Small intestine (tissue), 7 donors: ENCODE data around the gene REPS2. TPM values are rescaled to one million over a fixed set of nuclear protein-coding genes. Genes with fewer than 3 reads are reported as not detected.

Source experiments
- DNase-seq, 2 donors: peaks; one replicate each; pipeline versions ENCODE4 v3.0.0 to v3.0.0-alpha.2; 2013
- FAIRE-seq: peaks from 2 replicates; lab custom pipeline; 2012; peaks lifted over from hg19 to GRCh38; lab: Jason Lieb, UNC
- H3K27ac ChIP-seq, 3 donors: one replicate each; pipeline ENCODE4 v1.5.1; 2013; ENCODE audit warnings: low read length in 2 of 3, mild to moderate bottlenecking in 2 of 3, control low read depth in 1 of 3, inconsistent platforms in 1 of 3, low read depth in 1 of 3, moderate library complexity in 1 of 3
- H3K27me3 ChIP-seq, 3 donors: one replicate each; pipeline ENCODE4 v1.6.1; 2013; ENCODE audit warnings: low read length in 3 of 3, inconsistent platforms in 1 of 3; ENCODE audit not compliant: control insufficient read depth in 3 of 3, insufficient read depth in 3 of 3
- H3K36me3 ChIP-seq, 3 donors: one replicate each; pipeline ENCODE4 v1.6.1; 2013; ENCODE audit warnings: low read length in 3 of 3, inconsistent platforms in 1 of 3, low read depth in 1 of 3, mild to moderate bottlenecking in 1 of 3, moderate library complexity in 1 of 3; ENCODE audit not compliant: control insufficient read depth in 3 of 3, insufficient read depth in 2 of 3
- H3K4me1 ChIP-seq, 3 donors: one replicate each; pipeline ENCODE4 v1.6.1; 2013; ENCODE audit warnings: low read length in 2 of 3, inconsistent platforms in 1 of 3, low read depth in 1 of 3, mild to moderate bottlenecking in 1 of 3, moderate library complexity in 1 of 3; ENCODE audit not compliant: control insufficient read depth in 3 of 3, insufficient read depth in 2 of 3
- H3K4me3 ChIP-seq, 3 donors: one replicate each; pipeline ENCODE4 v1.5.1; 2013; ENCODE audit warnings: low read length in 3 of 3, control low read depth in 1 of 3, inconsistent platforms in 1 of 3, low read depth in 1 of 3, mild to moderate bottlenecking in 1 of 3, moderate library complexity in 1 of 3
- H3K9me3 ChIP-seq, 2 donors: one replicate each; pipeline ENCODE4 v1.6.1; 2013; ENCODE audit warnings: low read depth in 1 of 2, low read length in 1 of 2; ENCODE audit not compliant: control insufficient read depth in 2 of 2, insufficient read depth in 1 of 2
- WGBS, 3 donors: extraction: QIAGEN DNeasy Blood & Tissue Kit; methylation state at CpG; one replicate each; pipeline ENCODE4 v1.1.7; 2013; 5-methylcytosine and 5-hydroxymethylcytosine counted together
- polyA plus RNA-seq, 4 donors: library from polyadenylated mRNA; stranded (reverse) in 3 of 4; unstranded in 1 of 4; fragments of 200-250 nt in 3 of 4; fragments of 120-200 nt in 1 of 4; gene quantifications; one replicate each; pipeline versions ENCODE4 v1.2.1 to v1.2.3, GENCODE V29; 2013
- donor health status: healthy with polysubstance abuse.
- donor health status: control.
- donor health status: control.
- donor health status: Bipolar disorder and iron deficiency.
- donor health status: healthy.

REPS2 gene
- polyA plus RNA-seq, 4 donors: 1.3 to 8.3 (median 3.2) TPM

DNA sequence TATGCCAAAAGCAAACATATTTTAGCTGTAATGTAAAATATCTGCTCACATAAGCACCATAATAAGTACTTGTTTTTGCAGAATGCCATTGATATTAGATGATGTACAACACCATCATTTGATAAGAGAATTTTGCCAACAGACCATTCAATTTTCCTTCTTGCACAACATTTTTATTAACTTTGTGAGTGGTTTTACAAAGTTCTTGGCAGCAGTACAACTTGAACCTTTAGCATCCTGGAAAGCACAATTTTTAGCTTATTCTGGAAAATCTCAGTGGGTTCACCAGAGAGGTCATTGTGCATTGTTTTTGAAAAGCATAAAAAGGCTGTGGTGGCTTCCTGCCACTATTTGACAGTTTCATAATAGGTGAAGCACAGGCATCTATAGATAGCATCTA is 26.4 kb upstream of the REPS2 start:
- Histone ChIP-seq H3K27me3 (no peaks in the 10 kb centered on the region), H3K9me3 (no peaks in the 10 kb centered on the region), H3K27ac (no peak overlapping the region), H3K4me1 (no peaks in the 10 kb centered on the region), H3K4me3 (no peak overlapping the region), H3K36me3 (no peaks in the 10 kb centered on the region)
- DNase-seq: no peak
- no peak for FAIRE-seq

DNA sequence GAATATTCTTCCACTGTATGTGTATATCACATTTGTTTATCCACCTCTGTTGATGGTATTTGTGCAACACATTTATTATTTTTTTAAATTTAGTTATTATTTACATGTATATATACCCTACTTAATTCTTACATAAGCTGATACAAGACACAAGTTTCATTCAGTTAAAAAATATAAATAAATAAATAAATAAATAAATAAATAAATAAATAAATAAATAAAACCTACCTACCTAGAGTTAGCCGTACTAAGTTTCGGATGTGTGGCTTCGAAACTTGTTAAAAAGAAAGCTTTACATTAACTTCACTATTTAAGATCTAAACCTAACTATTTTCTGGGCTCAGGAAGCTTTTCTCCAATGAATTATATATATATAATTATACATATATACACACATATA is 23.3 kb upstream of the REPS2 start:
- 92 to 99% (median 94%) methylated on average over 3 of the region's 3 CpGs for WGBS, 3 donors
- H3K4me1 ChIP-seq: no peaks in the 10 kb centered on the region

DNA sequence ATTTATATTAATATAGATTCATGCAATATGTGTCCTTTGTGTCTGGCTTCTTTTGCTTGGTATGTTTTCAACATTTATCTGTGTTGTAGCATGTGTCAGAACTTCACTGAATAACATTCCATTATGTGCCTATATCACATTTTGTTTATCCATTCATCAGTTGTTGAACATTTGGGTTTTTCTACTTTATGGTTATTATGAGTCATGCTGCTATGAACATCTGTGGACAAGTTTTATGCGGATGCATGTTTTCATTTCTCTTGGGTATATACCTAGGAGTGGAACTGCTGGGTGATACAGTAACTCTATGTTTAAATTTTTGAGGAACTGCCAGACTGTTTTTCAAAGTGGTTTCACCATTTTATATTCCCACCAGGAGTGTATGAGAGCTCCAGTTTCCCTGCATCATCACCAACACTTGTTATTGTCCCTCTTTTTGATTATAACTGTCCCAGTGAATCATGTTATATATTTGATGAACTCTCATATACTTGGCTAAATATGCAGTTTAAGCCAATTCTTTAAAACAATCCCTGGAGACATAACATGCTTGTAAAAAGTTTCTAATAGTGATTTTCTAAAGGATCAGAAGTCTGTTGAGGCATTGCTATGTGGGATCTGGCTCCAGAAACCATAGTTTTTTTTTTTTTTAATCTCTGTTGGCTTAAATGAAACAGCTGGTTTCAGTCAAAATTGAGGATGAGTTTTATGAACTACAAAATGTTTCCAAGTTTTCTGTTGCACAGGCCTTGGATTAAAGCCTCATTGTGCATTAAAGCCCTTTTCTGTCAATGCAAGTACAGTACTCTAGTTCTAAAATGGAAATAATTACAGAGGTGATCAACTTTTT is 21.6 kb upstream of the REPS2 start:
- Histone ChIP-seq H3K27me3 (no peaks in the 10 kb centered on the region), H3K27ac (no peak overlapping the region), H3K9me3 (no peaks in the 10 kb centered on the region), H3K36me3 (no peaks in the 10 kb centered on the region), H3K4me3 (no peak overlapping the region), H3K4me1 (no peaks in the 10 kb centered on the region)
- DNase-seq: no peak
- FAIRE-seq: no peak
- 91 to 100% (median 94%) methylated on average over 1 of the region's 1 CpG for WGBS, 3 donors

More for the DNA sequence above, 23.3 kb upstream of the REPS2 start:
- Histone ChIP-seq H3K36me3 (no peaks in the 10 kb centered on the region), H3K4me3 (no peak overlapping the region), H3K27me3 (no peaks in the 10 kb centered on the region), H3K27ac (no peak overlapping the region), H3K9me3 (no peaks in the 10 kb centered on the region)
- DNase-seq: no peak
- no peak for FAIRE-seq

DNA sequence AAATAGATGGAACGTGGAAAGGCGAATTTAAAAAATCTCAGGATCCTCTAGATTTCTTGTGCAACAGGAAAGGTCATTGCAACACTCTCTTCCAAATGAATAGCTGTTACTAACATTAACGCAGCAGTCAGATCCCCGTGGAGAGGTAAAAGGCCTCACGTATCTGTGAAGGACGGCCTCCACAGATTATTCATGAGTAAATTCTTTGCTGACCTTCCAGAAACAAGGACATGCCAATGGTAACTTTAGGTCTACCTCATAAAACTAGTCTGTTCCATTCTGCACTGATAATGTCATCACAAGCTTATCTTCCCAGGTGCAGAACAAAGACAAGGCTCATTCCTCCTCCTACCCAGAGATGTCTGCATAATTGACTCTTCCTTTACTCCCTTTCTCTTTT is 16.1 kb upstream of the REPS2 start:
- H3K36me3 ChIP-seq: no peaks in the 10 kb centered on the region
- no peaks in the 10 kb centered on the region for H3K4me1 ChIP-seq
- no peak overlapping the region for H3K27ac ChIP-seq
- 70 to 90% (median 86%) methylated on average over 6 of the region's 6 CpGs for WGBS, 3 donors
- FAIRE-seq (no peak), DNase-seq (peak in 1 of 2 donors; percentile 16)
- no peaks in the 10 kb centered on the region for H3K9me3 ChIP-seq
- no peaks in the 10 kb centered on the region for H3K27me3 ChIP-seq
- H3K4me3 ChIP-seq: no peak overlapping the region

DNA sequence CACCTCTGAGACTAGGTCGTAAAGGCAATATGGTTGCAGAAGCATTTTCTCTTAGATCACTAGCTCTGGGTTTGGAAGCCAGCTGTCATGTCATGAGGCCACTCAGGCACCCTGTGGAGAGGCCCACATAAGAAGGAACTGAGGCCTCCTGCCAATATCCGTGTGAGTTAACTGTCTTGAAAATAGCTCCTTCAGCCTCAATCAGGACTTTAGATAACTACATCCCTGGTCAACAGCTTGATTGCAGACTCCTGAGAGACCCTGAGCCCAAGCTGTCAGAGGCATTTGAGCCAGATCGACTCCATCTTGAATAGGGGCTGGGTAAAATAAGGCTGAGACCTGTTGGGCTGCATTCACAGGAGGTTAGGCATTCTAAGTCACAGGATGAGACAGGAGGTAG is 15.1 kb upstream of the REPS2 start:
- H3K27ac ChIP-seq: no peak overlapping the region
- WGBS, 3 donors: 55 to 66% (median 59%) methylated on average over 3 of the region's 3 CpGs
- DNase-seq (no peak), FAIRE-seq (no peak)
- H3K36me3 ChIP-seq: no peaks in the 10 kb centered on the region
- H3K27me3 ChIP-seq: no peaks in the 10 kb centered on the region
- H3K4me1 ChIP-seq: no peaks in the 10 kb centered on the region
- no peak overlapping the region for H3K4me3 ChIP-seq
- H3K9me3 ChIP-seq: no peaks in the 10 kb centered on the region

DNA sequence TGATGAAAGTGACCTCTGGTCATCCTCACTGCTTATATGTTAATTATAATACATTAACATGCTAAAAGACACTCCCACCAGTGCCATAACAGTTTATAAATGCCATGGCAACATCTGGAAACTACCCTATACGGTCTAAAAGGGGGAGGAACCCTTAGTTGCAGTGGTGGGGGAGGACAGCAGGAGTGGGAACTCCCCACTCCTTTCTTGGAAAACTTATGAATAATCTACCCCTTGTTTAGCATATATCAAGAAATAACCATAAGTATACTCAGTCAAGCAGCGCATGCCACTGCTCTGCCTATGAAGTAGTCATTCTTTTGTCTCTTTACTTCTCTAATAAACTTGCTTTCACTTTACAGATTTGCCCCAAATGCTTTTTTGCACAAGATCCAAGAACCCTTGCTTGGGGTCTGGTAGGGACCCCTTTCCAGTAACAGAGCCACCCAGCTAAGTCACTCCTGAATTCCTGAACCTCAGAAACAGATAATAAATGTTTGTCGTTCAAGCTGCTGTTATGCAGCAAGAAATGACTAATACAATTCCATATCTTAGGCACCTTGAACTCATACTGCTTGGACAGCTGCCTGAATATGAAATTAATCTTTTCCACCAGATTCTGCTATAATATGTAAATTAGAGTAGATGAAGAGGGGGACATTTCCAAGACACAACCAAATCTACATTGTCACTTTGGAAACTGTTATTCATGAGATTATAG is 14.4 kb upstream of the REPS2 start:
- no peaks in the 10 kb centered on the region for H3K9me3 ChIP-seq
- no peak overlapping the region for H3K27ac ChIP-seq
- DNase-seq (no peak), FAIRE-seq (peak; percentile 15)
- no peaks in the 10 kb centered on the region for H3K27me3 ChIP-seq
- 48 to 68% (median 53%) methylated on average over 3 of the region's 3 CpGs for WGBS, 3 donors
- H3K4me3 ChIP-seq: no peak overlapping the region
- no peaks in the 10 kb centered on the region for H3K36me3 ChIP-seq
- H3K4me1 ChIP-seq: no peaks in the 10 kb centered on the region

DNA sequence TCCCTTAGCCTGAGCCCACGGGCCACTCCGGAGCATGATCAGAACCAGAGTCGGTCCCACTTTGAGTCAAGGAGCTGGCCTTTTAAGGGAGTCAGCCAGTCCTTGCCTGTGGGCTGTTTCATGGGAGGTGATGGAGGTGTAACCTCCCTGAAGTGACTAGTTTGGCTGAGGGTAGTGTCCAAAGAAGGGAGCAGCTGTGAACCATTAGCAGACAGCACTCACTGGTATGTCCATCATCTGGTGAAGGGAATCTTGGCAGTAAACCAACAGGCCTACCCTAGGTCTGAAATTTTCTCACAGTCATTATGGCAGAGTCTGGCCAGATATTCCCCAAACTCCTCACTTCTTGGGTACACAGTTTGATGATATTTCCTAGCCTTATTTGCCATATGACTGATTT is 12.3 kb upstream of the REPS2 start:
- no peak overlapping the region for H3K27ac ChIP-seq
- no peaks in the 10 kb centered on the region for H3K27me3 ChIP-seq
- H3K4me1 ChIP-seq: no peaks in the 10 kb centered on the region
- FAIRE-seq (no peak), DNase-seq (no peak)
- H3K36me3 ChIP-seq: no peaks in the 10 kb centered on the region
- 75 to 100% (median 85%) methylated on average over 3 of the region's 3 CpGs for WGBS, 3 donors
- peaks cover 0 to under 1% of the 10 kb centered on the region in 2 donors for H3K9me3 ChIP-seq
- H3K4me3 ChIP-seq: no peak overlapping the region

DNA sequence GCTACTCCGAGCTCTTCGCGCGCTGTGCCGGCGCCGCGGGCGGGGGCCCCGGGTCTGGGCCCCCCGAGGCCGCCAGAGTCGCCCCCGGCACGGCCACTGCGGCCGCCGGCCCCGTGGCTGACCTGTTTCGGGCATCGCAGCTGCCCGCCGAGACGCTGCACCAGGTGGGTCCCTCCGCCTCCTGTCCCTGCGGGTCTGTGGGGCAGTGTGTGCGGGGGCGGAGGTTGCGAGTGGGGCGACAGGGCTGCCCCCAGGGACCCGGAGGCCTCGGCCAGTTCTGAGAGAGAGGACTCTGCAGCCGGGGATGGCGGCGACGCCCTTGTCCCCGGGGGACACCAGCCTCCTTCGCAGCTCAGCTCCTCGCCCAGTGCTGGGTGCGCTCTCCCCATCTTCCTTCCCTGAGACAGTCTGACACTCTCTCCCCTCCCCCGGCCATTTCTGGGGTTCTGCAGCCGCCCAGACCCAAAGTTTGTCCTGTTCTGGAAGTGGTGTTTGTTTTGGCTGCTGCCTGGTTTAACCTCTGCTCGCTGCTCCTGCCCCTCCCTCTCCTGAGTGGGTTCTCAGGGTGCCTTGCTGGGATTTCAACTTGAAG is 609 bp downstream of the REPS2 start:
- peak overlapping the region; percentile 53 to 60 (median 53) for H3K4me3 ChIP-seq
- 0 to 25% (median 8%) methylated on average over 4 to 43 of the region's 43 CpGs for WGBS, 3 donors
- H3K9me3 ChIP-seq: no peaks in the 10 kb centered on the region
- no peaks in the 10 kb centered on the region for H3K36me3 ChIP-seq
- FAIRE-seq (no peak), DNase-seq (peak in 1 of 2 donors; percentile 19)
- H3K4me1 ChIP-seq: no peaks in the 10 kb centered on the region
- no peak overlapping the region for H3K27ac ChIP-seq
- no peaks in the 10 kb centered on the region for H3K27me3 ChIP-seq
